GM19193 (cell line): ENCODE results near the gene HPS1.

Source experiments
- POLR2A ChIP-seq: IDR thresholded peaks from 4 replicates; pipeline ENCODE4 v1.6.1; 2011; ENCODE audit not compliant: insufficient read depth, insufficient read length; ENCODE audit errors: extremely low read depth

The HPS1 gene

GRCh38 chr10:98429320-98430072 lies 17.2 kb downstream of the HPS1 start:
- TF ChIP-seq POLR2A = no peak

GRCh38 chr10:98427011-98427515 lies 19.7 kb downstream of the HPS1 start:
- TF ChIP-seq POLR2A = no peak

DNA sequence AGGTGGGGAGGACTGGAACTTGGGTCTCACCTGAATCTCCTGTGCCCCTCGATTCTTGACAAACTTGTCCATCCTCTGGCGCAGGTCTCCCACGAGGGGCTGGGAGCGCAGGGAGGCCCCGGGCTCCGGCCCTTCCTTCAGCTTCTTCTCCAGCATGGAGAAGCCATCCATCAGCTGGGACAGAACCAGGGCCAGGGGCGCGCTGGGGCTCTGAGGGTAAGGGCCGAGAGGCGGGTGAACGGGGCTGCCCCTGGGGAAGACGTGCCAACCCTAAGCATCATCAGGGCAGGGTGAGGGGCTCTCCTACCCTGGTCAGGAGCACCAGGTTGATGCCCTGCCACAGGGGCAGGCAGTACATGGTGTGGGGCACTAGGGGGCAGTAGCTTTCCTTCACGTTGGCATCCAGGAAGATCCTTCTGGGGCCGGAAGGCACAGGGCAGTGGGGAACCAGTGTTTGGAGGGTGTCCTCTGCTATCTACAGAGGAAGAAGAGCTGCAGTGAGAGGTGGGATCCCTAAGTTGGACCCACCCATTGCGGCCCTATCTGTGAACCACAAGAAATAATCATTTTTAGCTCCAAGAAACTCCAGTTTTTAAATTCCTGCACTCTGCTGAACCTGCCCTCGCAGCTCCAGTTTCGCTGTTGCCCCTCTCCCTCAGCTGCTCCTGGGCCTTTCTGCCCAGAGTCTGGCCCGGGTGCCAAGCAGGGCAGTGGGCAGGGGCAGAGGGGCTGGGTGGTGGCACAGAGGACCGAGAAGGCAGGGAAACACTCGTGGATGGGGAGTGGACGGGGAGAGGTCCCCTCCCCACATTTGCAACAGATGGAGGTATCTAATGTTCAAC lies 21.0 kb downstream of the HPS1 start:
- TF ChIP-seq POLR2A = no peak

DNA sequence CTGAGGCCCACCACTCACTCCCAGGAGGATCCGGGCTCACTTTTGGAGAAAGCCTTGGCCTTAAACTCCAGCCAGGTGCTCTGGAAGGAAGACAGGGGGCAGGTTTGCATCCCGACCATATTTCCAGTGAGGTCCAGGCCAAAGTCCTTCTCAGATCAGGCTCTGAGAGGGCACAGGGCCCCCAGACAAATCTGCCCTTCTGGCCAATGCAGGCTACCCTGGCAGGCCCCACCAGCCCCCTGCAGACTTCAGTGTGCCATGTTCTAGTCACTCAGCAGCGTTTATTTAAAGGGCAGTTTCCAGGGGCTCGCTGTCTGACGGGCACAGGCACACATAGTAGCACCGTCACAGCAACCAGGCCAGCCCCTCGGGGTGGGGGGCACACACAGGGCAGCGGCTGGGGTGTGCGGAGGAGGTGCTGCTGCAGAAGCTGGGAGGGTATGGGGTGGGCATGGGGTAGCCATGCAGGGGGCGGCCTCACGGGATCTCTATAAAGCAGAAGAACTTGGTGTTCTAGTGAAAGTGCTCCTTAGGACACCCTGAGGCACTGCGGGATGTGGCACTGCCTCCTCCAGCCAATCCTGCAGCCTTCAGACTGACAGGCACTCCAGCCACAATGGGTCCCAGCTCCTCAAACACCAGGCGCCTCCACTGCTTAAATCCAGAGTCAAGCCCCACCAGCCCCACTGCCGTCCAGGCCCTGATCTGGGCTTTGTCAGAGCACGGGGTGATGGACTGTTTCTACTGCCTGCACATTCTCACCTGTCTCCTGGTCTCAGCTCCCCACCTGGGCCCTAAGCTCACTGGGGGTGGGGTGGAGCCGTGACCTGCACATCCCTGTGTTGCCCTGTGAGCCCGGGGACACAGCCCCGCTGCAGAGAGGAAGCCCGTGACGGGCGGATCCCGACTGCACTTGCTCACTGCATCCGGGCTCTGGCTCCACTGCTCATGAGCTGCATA lies 22.2 kb downstream of the HPS1 start:
- TF ChIP-seq POLR2A = no peak

DNA sequence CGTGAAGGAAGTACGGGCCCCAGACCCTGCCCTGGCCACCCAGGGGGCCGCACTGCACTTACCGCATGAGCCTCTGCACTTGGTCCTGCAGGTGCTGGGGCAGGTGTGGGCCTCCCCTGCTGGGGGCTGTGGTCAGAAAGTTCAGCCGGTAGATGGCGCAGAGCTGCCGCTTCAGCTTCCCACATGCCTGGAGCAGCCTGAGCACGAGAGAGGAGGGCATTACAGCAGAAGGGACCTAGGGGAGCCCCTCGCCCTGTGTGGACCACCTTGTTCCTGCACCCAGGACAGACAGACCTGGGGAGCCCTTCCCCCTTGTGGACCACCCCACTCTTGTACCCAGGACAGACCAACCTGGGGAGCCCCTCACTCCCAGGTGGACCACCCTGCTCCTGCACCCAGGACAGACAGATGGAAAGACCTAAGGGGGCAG lies 23.0 kb downstream of the HPS1 start:
- TF ChIP-seq POLR2A = no peak

DNA sequence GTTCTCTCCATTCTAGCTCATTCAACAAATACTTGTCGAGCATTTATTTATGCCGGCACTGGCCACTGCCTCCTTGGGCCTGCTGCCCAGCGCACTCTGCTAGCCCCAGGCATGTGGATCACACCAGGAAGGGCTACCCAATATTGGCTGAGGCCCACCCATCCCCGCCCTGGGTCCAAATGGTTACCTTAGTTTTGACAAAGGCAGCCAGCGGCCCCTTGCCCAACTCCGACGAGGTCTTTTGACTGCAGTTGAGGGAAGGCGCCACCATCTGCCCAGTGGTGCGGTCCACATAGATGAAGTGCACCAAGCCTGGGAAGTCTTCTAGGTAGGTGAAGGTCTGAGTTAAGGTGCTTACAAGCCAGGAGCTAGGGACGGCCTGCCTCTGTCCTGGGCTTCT lies 24.6 kb downstream of the HPS1 start:
- no peak for TF ChIP-seq POLR2A

- TF ChIP-seq POLR2A = no peak
These were observed 25.9 kb downstream of the HPS1 start for GRCh38 chr10:98420786-98421185.

GRCh38 chr10:98419469-98420261 lies 27.1 kb downstream of the HPS1 start:
- TF ChIP-seq POLR2A = no peak

DNA sequence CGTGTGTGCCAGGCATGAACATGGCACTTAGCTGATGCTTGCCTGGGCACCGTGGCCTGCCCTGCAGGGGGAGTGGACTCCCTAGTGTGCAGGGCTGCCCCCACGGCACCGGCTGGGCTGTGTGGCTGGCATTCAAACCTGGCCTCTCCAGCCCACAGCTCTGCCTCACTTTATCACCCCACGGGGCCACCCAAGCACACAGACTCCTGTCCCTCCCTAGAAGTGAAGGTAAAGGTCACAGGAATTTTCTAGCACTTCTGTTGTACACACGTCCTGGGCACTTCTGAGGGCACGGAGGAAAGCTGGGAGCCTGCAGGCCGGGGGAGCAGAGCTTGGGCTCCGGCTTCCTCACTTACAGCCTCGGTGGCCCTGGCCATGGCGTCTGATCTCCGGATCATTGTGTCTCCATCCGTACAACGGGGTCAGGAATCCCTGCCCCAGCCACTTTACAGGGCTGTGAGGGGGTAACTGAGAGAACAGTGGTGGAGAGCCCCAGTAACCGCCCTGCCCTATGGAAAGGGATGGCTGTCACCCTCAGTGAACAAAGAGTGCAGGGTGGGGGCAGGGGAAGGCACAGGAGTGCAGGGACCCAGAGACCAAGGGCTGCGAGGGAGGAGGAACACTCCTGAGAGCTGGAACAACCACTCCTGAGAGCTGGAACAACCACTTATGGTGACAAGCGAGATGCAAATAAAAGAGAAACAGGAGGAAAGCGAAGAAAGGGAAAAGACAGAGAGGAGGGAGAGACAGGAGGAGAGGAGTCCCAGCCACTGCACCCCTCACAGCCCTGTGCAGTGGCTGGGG lies 27.9 kb downstream of the HPS1 start:
- no peak for TF ChIP-seq POLR2A

DNA sequence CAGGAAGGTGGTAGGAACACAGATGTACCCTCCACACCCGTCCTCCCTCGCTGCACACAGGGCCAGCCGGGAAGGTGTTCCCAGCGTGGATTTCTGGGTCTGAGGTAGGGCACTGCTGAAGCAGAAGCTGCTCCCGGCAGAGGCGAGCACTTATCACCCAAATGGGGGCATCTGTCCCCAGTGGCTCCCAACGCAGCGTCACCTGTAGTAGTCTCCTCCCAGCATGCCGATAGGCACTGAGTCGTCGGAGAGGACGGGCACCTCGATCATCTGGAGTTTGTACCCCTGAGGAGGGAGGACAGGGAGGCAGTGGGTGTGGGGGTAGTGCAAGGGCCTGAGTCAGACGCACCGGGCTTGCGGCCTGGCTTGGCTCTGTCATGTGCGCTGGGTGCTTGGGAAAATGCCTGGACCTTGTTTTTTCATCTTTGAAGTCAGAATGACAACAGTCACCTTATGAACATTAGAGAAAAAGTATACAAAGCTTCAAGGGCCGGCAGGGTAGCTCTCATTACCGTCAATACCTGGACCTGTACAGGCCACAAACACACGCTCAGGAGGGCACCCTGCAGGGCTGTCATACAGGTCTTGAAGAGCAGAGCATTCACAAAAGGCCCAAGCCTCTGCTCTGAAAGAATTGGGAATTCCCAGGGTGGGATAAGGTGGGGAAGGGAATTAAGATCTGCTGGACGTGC lies 28.6 kb downstream of the HPS1 start:
- no peak for TF ChIP-seq POLR2A

- TF ChIP-seq POLR2A = no peak
These were observed 29.2 kb downstream of the HPS1 start for GRCh38 chr10:98417481-98417959.

- TF ChIP-seq POLR2A = no peak
These were observed 29.9 kb downstream of the HPS1 start for GRCh38 chr10:98416606-98417388.
